H1 (cell line): Measurements from ENCODE around the gene FAM53B. TPM values are rescaled to one million over a fixed set of nuclear protein-coding genes. Genes with fewer than 3 reads are reported as not detected.

Experiments used
- CTCF ChIA-PET: fragments of 300-600 bp; sonication (Branson Sonifier 250); formaldehyde crosslinking; loops from one replicate; lab custom pipeline; 2021; ENCODE audit not compliant: partially characterized antibody; lab: Charles Lee
- POLR2A ChIA-PET: fragments of 300-600 bp; sonication (Branson Sonifier 250); formaldehyde crosslinking; loops from one replicate; lab custom pipeline; 2021; ENCODE audit warnings: inconsistent platforms; ENCODE audit not compliant: partially characterized antibody; lab: Charles Lee
- DNase-seq, 2 experiments: peaks; one replicate each; pipeline versions ENCODE4 v3.0.0 to v3.0.0-alpha.2; 2010 to 2022; ENCODE audit warnings: low spot score in 2 of 2, low read depth in 1 of 2, mixed read lengths in 1 of 2
- FAIRE-seq: peaks from 2 replicates; lab custom pipeline; 2011; peaks lifted over from hg19 to GRCh38; lab: Jason Lieb, UNC
- H2AFZ ChIP-seq: 2 replicates; pipeline ENCODE4 v1.8.1; 2012; ENCODE audit warnings: low read length, inconsistent platforms
- H2AK5ac ChIP-seq: 2 replicates; pipeline ENCODE4 v1.6.1; 2013; ENCODE audit warnings: low read depth, low read length
- H2BK120ac ChIP-seq: replicated peaks from 2 replicates; pipeline ENCODE3; 2013; ENCODE audit warnings: low read depth, low read length, inconsistent platforms
- H2BK12ac ChIP-seq: 2 replicates; pipeline ENCODE4 v1.6.1; 2013; ENCODE audit warnings: low read depth, low read length
- H2BK15ac ChIP-seq: 2 replicates; pipeline ENCODE4 v1.6.1; 2013; ENCODE audit warnings: low read length
- H2BK20ac ChIP-seq: 2 replicates; pipeline ENCODE4 v1.6.1; 2013; ENCODE audit warnings: low read length
- H2BK5ac ChIP-seq: 2 replicates; pipeline ENCODE4 v1.6.1; 2013; ENCODE audit warnings: low read depth, low read length
- H3K14ac ChIP-seq: 2 replicates; pipeline ENCODE4 v1.6.1; 2013; ENCODE audit warnings: inconsistent platforms; ENCODE audit not compliant: insufficient read length
- H3K18ac ChIP-seq: 2 replicates; pipeline ENCODE4 v1.6.1; 2013; ENCODE audit warnings: low read length; ENCODE audit errors: extremely low read depth
- H3K23ac ChIP-seq: 2 replicates; pipeline ENCODE4 v1.6.1; 2013; ENCODE audit warnings: inconsistent platforms; ENCODE audit not compliant: insufficient read length
- H3K23me2 ChIP-seq: 2 replicates; pipeline ENCODE4 v1.6.1; 2013; ENCODE audit warnings: low read depth, low read length
- H3K27ac ChIP-seq: 2 replicates; pipeline ENCODE4 v1.6.1; 2011; ENCODE audit warnings: low read depth, low read length, inconsistent platforms
- H3K27me3 ChIP-seq, 4 experiments: replicated peaks in 1 of 4; 1 replicate in 1 of 4; 2 replicates in 3 of 4; pipeline versions ENCODE4 v1.6.1 to v1.8.1; 2011 to 2013; ENCODE audit warnings: low read length in 3 of 4, mild to moderate bottlenecking in 3 of 4, inconsistent platforms in 2 of 4, mixed read lengths in 2 of 4, moderate library complexity in 1 of 4; ENCODE audit not compliant: control insufficient read depth in 3 of 4, insufficient read depth in 3 of 4; ENCODE audit errors: extremely low read depth in 1 of 4
- H3K36me3 ChIP-seq, 4 experiments: 2 replicates each; pipeline versions ENCODE4 v1.6.1 to v1.8.1; 2011 to 2013; ENCODE audit warnings: mild to moderate bottlenecking in 4 of 4, low read length in 3 of 4, moderate library complexity in 2 of 4, control low read depth in 1 of 4, inconsistent platforms in 1 of 4; ENCODE audit not compliant: insufficient read depth in 4 of 4, control insufficient read depth in 2 of 4
- H3K4ac ChIP-seq: replicated peaks from 2 replicates; pipeline ENCODE3; 2013; ENCODE audit warnings: low read length, low read depth, mixed read lengths, inconsistent platforms; ENCODE audit not compliant: insufficient read length
- H3K4me1 ChIP-seq, 4 experiments: replicated peaks in 1 of 4; 1 replicate in 1 of 4; 2 replicates in 3 of 4; pipeline versions ENCODE4 v1.6.1 to v1.8.1; 2011 to 2013; ENCODE audit warnings: low read length in 3 of 4, inconsistent platforms in 2 of 4, mixed read lengths in 1 of 4; ENCODE audit not compliant: insufficient read depth in 4 of 4, control insufficient read depth in 3 of 4
- H3K4me2 ChIP-seq, 2 experiments: 2 replicates each; pipeline versions ENCODE4 v1.6.1 to v1.8.1; 2011 to 2013; ENCODE audit warnings: low read depth in 2 of 2, low read length in 2 of 2, control low read depth in 1 of 2, inconsistent platforms in 1 of 2, mild to moderate bottlenecking in 1 of 2; ENCODE audit not compliant: insufficient read depth in 1 of 2
- H3K4me3 ChIP-seq, 4 experiments: fragments of 200-600, 300-600 bp in 1 of 4; sonication (generic), shearing (Covaris generic), sonication (Bioruptor Twin) in 1 of 4; 2 replicates each; pipeline versions ENCODE4 v1.5.1 to v1.8.1; 2011 to 2016; ENCODE audit warnings: low read length in 4 of 4, low read depth in 3 of 4, control low read depth in 2 of 4, inconsistent platforms in 2 of 4, mild to moderate bottlenecking in 2 of 4, mixed read lengths in 1 of 4, moderate library complexity in 1 of 4; ENCODE audit not compliant: insufficient read depth in 2 of 4; ENCODE audit errors: extremely low read depth in 1 of 4
- H3K56ac ChIP-seq: replicated peaks from 2 replicates; pipeline ENCODE3; 2013; ENCODE audit warnings: low read depth, mild to moderate bottlenecking, mixed read lengths, low read length, inconsistent platforms; ENCODE audit not compliant: insufficient read length
- H3K79me1 ChIP-seq: 2 replicates; pipeline ENCODE4 v1.6.1; 2013; ENCODE audit warnings: low read depth, low read length, control low read depth
- H3K79me2 ChIP-seq, 2 experiments: 2 replicates each; pipeline versions ENCODE4 v1.6.1 to v1.8.1; 2012 to 2013; ENCODE audit warnings: low read length in 2 of 2, mild to moderate bottlenecking in 2 of 2, inconsistent platforms in 1 of 2; ENCODE audit not compliant: insufficient read depth in 2 of 2, control insufficient read depth in 1 of 2
- H3K9ac ChIP-seq, 4 experiments: replicated peaks in 1 of 4; 1 replicate in 1 of 4; 2 replicates in 3 of 4; pipeline versions ENCODE4 v1.6.1 to v1.8.1; 2011 to 2013; ENCODE audit warnings: low read depth in 3 of 4, low read length in 3 of 4, control low read depth in 2 of 4, mild to moderate bottlenecking in 2 of 4, moderate library complexity in 2 of 4, inconsistent platforms in 1 of 4; ENCODE audit errors: extremely low read depth in 1 of 4
- H3K9me3 ChIP-seq, 2 experiments: 2 replicates each; pipeline versions ENCODE4 v1.6.1 to v1.8.1; 2012 to 2013; ENCODE audit warnings: mild to moderate bottlenecking in 2 of 2, moderate library complexity in 2 of 2, control low read depth in 1 of 2, inconsistent platforms in 1 of 2, low read depth in 1 of 2, low read length in 1 of 2, mixed read lengths in 1 of 2; ENCODE audit not compliant: insufficient read depth in 2 of 2
- H4K20me1 ChIP-seq, 2 experiments: replicated peaks in 1 of 2; 2 replicates each; pipeline versions ENCODE3 to v1.8.1; 2011 to 2013; ENCODE audit warnings: inconsistent platforms in 2 of 2, low read length in 2 of 2, mild to moderate bottlenecking in 1 of 2; ENCODE audit not compliant: insufficient read depth in 2 of 2, control insufficient read depth in 1 of 2
- H4K5ac ChIP-seq: 2 replicates; pipeline ENCODE4 v1.6.1; 2013; ENCODE audit warnings: low read length, low read depth, mixed read lengths, inconsistent platforms; ENCODE audit not compliant: insufficient read length
- H4K8ac ChIP-seq: 2 replicates; pipeline ENCODE4 v1.8.0; 2013; ENCODE audit warnings: mild to moderate bottlenecking, moderate library complexity, low read length, inconsistent platforms; ENCODE audit not compliant: insufficient read depth; ENCODE audit errors: extremely low read depth
- H4K91ac ChIP-seq: replicated peaks from 2 replicates; pipeline ENCODE3; 2013; ENCODE audit warnings: low read length, mixed read lengths, inconsistent platforms; ENCODE audit not compliant: insufficient read length
- CHD1 ChIP-seq: IDR thresholded peaks from 2 replicates; pipeline ENCODE4 v1.6.1; 2012; ENCODE audit warnings: low read depth, low read length, improper control_type of control experiment
- KDM1A ChIP-seq: fragments of 200-600, 300-600 bp; sonication (generic); IDR thresholded peaks from 2 replicates; pipeline ENCODE4 v1.7.1; 2016; ENCODE audit warnings: mild to moderate bottlenecking, low read length, borderline replicate concordance
- MAFK ChIP-seq: IDR thresholded peaks from 2 replicates; pipeline ENCODE4 v1.6.1; 2012; ENCODE audit warnings: low read depth, mild to moderate bottlenecking, improper control_type of control experiment, low read length
- NANOG ChIP-seq: IDR thresholded peaks from 2 replicates; pipeline ENCODE4 v1.6.1; 2011; ENCODE audit warnings: low read length, low read depth, mild to moderate bottlenecking, inconsistent platforms; ENCODE audit not compliant: insufficient read depth, poor library complexity, severe bottlenecking
- RBBP5 ChIP-seq: IDR thresholded peaks from 2 replicates; pipeline ENCODE4 v1.7.1; 2012; ENCODE audit warnings: low read depth, mild to moderate bottlenecking, inconsistent platforms, low read length, moderate library complexity, borderline replicate concordance
- whole genome bisulfite sequencing, 2 experiments: shearing (Covaris generic) in 1 of 2; methylation state at CpG; one replicate each; pipeline versions ENCODE4 v1.1.6 to v1.1.7; 2013 to 2015; ENCODE audit warnings: low lambda C conversion rate in 2 of 2, mixed read lengths in 2 of 2, inconsistent platforms in 1 of 2, low coverage in 1 of 2, missing lambda C conversion rate in 1 of 2; ENCODE audit not compliant: insufficient replicate concordance in 2 of 2, insufficient coverage in 1 of 2, insufficient read length in 1 of 2; ENCODE audit errors: extremely low coverage in 1 of 2, missing lambda C conversion rate in 1 of 2; 5-methylcytosine and 5-hydroxymethylcytosine counted together
- polyA plus RNA-seq, 7 experiments: library from polyadenylated mRNA; depleted of rRNA in 3 of 7; stranded (reverse) in 5 of 7; unstranded in 2 of 7; fragments of >200 nt in 5 of 7; fragments of 200-250 nt in 2 of 7; gene quantifications; 1 replicate in 5 of 7; 2 replicates in 1 of 7; 4 replicates in 1 of 7; pipeline versions ENCODE4 v1.2.1 to v1.2.3, GENCODE V29; 2011 to 2013; ENCODE audit warnings: missing spikeins in 2 of 7, mixed read lengths in 2 of 7
- total RNA-seq: library from RNA; stranded (reverse); fragmentation: NEBNext Ultra II Directional; extraction: Animal tissue kit (Norgen Biotek cat#: 25700); gene quantifications from 2 replicates; pipeline ENCODE4 v1.2.1, GENCODE V29; 2021

Gene FAM53B
- total and polyA plus RNA-seq, 2 of the 8 experiments (the other 6 are each of a cell fraction or from before 2014, with no cell fraction given): 5.3 to 14.4 TPM

- WGBS, 2 experiments: 68% methylated on average over 6 of the region's 6 CpGs; no CpG with 5 or more reads in 1 of the 2 experiments
- Histone ChIP-seq H3K9me3 (no peaks in the 10 kb centered on the region), H4K5ac (no peak overlapping the region)
- TF ChIP-seq CHD1 (no peak), RBBP5 (no peak), KDM1A (no peak), MAFK (no peak), NANOG (no peak)
Observed at GRCh38 chr10:124629415-124629814, 114.8 kb downstream of the FAM53B start.

More at GRCh38 chr10:124629415-124629814, 114.8 kb downstream of the FAM53B start:
- peak overlapping the region in 1 of 2 experiments; percentile 14; a peak in 1 of 4 replicates for H3K4me2 ChIP-seq
- H3K9ac ChIP-seq: no peak overlapping the region
- H2BK5ac ChIP-seq: no peak overlapping the region
- H2BK15ac ChIP-seq: no peak overlapping the region
- peak overlapping the region; percentile 10 for H4K91ac ChIP-seq
- no peak for DNase-seq
- no peak overlapping the region for H2AFZ ChIP-seq
- no peak overlapping the region for H3K14ac ChIP-seq
- H3K4ac ChIP-seq: no peak overlapping the region
- H3K23ac ChIP-seq: no peak overlapping the region
- peaks cover 0 to 10% of the 10 kb centered on the region in 2 experiments for H4K20me1 ChIP-seq
- no peaks in the 10 kb centered on the region for H3K36me3 ChIP-seq
- no peak overlapping the region for H2AK5ac ChIP-seq
- no peak overlapping the region for H3K56ac ChIP-seq
- H2BK120ac ChIP-seq: no peak overlapping the region
- H2BK12ac ChIP-seq: no peak overlapping the region
- H3K4me3 ChIP-seq: no peak overlapping the region
- H3K27ac ChIP-seq: no peak overlapping the region
- H3K27me3 ChIP-seq: no peaks in the 10 kb centered on the region; a peak in 1 of 7 replicates
- H3K79me1 ChIP-seq: peaks cover 2% of the 10 kb centered on the region; the same call in 1 of the 2 replicates
- no peaks in the 10 kb centered on the region for H3K23me2 ChIP-seq
- no peak overlapping the region; the same call in 1 of the 2 replicates for H4K8ac ChIP-seq
- ChIA-PET POLR2A (interaction anchor here (0.7 to 1.2 kb wide), 2 partner anchors 9 to 25 kb away, joined by 3 read pairs; no protein-coding TSS in a partner anchor), CTCF (interaction anchor here (0.8 to 3.2 kb wide), 6 partner anchors 10 to 116 kb away, joined by 3 to 20 read pairs (median 9); no protein-coding TSS in a partner anchor)
- peak overlapping the region; percentile 48; the same call in 1 of the 2 replicates for H3K18ac ChIP-seq
- H3K79me2 ChIP-seq: no peaks in the 10 kb centered on the region
- H2BK20ac ChIP-seq: no peak overlapping the region
- FAIRE-seq: no peak
- peaks cover 6 to 21% (median 12%) of the 10 kb centered on the region in 4 experiments for H3K4me1 ChIP-seq
